ENCODE results near the gene C1QTNF1.

Gene C1QTNF1

GRCh38 chr17:78998311-78999055 is 25.5 kb upstream of the C1QTNF1 start:
- DNase-seq (ENCODE audit: low read depth): no peak
- TF ChIP-seq CTCF (conservative IDR thresholded peaks at IDR 0.05; ENCODE audit: low read depth, low read length): no peak
- H3K4me3 ChIP-seq (ENCODE audit: low read depth, low read length): no peak overlapping the region

GRCh38 chr17:78999056-78999768 is 24.8 kb upstream of the C1QTNF1 start:
- TF ChIP-seq CTCF (conservative IDR thresholded peaks at IDR 0.05; ENCODE audit: low read depth, low read length): no peak
- no peak overlapping the region for H3K4me3 ChIP-seq (ENCODE audit: low read depth, low read length)
- DNase-seq (ENCODE audit: low read depth): peak; percentile 23

GRCh38 chr17:78999947-79000395 is 24.0 kb upstream of the C1QTNF1 start:
- H3K4me3 ChIP-seq (ENCODE audit: low read depth, low read length): no peak overlapping the region
- TF ChIP-seq CTCF (conservative IDR thresholded peaks at IDR 0.05; ENCODE audit: low read depth, low read length): no peak
- no peak for DNase-seq (ENCODE audit: low read depth)

- H3K4me3 ChIP-seq (ENCODE audit: low read depth, low read length): no peak overlapping the region
- TF ChIP-seq CTCF (conservative IDR thresholded peaks at IDR 0.05; ENCODE audit: low read depth, low read length): no peak
- no peak for DNase-seq (ENCODE audit: low read depth)
Measured at GRCh38 chr17:79000396-79001189, 23.4 kb upstream of the C1QTNF1 start.

- no peak for DNase-seq (ENCODE audit: low read depth)
- no peak for TF ChIP-seq CTCF (conservative IDR thresholded peaks at IDR 0.05; ENCODE audit: low read depth, low read length)
- H3K4me3 ChIP-seq (ENCODE audit: low read depth, low read length): no peak overlapping the region
Measured at GRCh38 chr17:79001190-79002020, 22.6 kb upstream of the C1QTNF1 start.

GRCh38 chr17:79002291-79002690 is 21.7 kb upstream of the C1QTNF1 start:
- no peak for TF ChIP-seq CTCF (conservative IDR thresholded peaks at IDR 0.05; ENCODE audit: low read depth, low read length)
- no peak overlapping the region for H3K4me3 ChIP-seq (ENCODE audit: low read depth, low read length)
- DNase-seq (ENCODE audit: low read depth): no peak

Measured in choroid plexus epithelial cell (primary cell).